CD4-positive, alpha-beta T cell treated with Interleukin-15 for 1 hour (primary cell): Measurements from ENCODE around the gene BDKRB2.

Experiments
- DNase-seq: peaks from one replicate; pipeline ENCODE4 v3.0.0-alpha.2; 2020

Gene BDKRB2

DNA sequence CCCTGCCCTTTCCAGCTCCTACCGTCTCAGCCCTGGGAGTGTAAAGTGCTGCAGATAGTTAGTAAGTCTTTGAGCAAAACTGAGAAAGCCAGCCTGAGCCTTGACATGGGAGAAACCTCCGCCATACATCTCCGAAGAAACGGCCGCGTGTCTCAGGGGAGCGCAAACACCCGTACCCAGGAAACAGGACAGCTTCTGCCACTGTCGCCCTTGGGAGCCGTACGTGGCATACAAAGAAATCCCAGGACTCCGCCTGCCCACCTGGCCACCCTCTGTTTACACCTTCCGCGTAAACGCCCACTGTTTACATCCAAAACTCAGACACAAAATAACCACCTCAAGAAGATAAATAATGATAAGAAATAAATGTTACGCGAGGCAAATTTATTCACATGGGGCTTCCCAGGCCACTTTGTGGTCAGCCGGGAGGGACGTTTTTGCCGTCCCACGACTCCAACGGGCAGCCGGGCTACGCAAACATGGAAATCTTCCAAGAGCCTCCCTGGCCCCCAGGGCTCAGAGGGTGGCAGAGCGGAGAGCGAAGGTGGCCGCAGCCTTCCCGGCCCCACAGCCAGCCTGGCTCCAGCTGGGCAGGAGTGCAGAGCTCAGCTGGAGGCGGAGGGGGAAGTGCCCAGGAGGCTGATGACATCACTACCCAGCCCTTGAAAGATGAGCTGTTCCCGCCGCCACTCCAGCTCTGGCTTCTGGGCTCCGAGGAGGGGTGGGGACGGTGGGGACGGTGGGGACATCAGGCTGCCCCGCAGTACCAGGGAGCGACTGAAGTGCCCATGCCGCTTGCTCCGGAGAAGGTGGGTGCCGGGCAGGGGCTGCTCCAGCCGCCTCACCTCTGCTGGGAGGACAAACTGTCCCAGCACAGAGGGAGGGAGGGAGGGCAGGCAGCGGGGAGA lies at the start of gene BDKRB2:
BDKRB2 (plus strand) TSS at position 689 of the 908 bp plus-strand sequence. CDS start 32,269 bp downstream, outside the sequence.
- no peak for DNase-seq

DNA sequence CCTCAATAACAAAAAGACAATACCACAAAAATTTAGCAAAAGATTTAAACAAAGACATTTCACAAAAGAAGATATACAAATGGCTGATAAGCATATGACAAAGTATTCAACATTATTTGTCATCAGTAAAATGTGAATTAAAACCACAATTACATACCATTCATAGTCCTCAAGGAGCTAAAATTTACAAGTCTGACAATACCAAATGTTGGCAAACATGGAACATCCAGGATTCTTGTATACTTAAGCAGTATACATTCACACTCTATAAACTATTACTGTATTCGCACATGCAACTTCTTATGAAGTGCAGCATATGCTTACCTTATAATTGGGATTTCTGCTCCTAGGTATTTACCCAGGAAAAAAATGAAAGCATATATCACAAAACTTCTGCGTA lies 49.7 kb upstream of the BDKRB2 start:
- no peak for DNase-seq

DNA sequence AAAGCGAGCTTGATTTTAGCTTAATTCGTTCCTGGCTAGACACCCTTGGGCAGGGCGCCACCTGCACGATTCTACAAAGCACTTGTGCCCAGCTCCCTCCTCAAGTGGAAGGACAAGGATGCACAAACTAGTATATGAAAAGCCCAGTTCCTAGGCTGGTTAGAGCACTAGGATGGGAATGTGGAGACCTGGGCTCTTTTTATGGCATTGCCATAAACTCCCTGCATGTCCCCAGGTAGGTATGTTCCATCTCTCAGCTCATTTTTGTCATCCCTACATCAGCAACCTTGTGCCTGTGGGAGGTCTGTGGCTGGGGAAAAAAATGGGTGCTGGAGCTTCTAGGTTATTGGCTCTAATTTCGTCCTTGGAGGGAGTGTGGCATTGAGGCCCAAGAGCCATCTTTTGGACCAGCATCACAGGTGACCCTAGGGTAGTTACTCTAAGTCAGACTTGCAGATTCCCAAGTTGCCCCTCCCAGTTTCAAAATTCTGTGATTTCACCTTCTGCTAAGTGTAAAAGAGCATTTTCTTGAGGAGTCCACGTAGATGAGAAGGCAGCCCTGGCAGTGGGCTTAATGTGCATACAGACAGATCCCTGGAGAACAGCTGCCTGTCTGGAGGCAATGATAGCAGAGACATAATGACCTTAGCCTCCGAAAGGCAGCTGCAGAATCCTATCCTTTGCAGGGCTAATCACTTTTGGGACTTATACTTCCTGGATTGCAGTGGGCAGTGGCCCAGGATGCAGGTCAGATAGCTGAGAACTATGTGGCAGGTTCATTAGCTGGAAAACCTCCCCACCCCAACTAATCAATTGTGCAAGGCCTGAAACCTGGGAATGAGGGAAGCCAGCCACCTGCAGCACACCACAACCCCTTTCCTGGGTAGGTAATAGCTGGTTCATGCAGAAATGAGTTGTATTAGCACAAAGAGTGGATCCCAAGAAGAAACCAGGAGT lies 47.6 kb upstream of the BDKRB2 start:
- DNase-seq: no peak

DNA sequence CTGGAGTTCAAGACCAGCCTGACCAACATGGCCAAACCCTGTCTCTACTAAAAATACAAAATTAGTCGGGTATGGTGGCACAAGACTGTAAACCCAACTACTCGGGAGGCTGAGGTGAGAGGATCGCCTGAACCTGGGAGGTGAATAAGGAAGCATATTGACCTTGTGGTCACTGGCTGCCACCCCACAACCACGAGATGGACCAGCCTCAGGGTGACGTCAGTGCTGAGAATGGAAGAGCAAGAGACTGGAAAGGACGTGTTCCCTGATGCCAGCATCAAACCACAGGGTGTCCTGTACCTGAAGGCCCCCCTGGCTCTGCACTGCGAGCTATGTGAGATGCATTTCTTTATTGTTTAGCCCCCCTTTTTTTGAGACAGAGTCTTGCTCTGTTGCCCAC lies 45.9 kb upstream of the BDKRB2 start:
- no peak for DNase-seq

DNA sequence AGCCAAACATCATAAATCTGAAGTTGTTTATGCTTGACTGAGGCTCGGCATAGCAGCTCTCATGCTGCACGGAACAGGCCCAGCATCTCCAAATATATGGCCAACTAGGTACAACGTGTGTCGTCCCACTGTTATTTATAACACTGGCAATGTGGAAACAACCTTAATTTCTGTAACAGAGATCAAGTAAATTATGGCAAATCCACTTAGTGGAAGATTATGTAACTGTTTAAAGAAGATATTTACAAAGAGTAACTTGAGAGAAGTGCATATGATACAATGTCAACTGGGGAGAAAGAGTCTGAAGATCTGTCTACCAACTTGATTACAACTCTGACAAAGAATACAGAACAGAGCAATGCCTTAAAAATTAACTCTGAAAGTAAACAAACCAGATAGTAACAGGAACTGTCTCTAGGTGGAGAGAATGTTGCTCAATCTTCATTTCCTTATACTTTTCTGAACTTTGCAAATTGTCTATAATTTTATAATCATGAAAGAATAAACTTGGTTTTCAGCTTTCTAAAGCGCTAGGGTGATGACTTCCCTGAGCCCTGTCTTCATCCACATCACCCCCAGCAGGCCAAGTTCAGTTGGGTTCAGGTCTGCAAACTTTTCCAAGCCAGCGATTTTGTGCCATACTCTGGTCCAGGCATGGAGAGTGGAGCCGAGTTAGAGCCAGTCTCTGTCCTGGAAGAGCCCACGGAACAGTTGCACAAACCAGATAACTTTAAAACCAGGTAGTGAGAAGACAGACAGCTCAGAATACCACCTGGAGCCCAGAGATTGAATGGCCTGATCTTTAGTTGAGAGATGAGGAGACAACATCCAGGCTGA lies 44.3 kb upstream of the BDKRB2 start:
- DNase-seq: no peak

DNA sequence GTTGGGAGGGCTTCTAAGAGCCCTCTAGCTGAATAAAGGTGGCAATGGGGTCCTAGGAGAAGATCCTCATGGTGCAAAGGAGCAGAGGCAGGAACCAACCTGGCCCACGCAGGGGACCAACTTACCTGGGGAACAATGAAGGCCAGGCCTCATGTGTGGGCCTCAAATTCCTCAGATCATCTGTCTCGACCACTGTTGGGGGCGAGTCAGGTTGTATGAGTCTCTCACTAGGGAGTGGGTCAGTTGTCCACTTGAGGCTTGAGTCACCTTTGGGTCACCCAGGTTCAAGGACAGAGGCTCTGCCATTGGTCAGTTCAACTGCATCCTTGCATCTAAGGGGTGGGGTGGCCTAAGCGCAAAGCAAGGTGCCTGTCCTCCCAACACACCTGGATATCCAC lies 43.7 kb upstream of the BDKRB2 start:
- DNase-seq: no peak

DNA sequence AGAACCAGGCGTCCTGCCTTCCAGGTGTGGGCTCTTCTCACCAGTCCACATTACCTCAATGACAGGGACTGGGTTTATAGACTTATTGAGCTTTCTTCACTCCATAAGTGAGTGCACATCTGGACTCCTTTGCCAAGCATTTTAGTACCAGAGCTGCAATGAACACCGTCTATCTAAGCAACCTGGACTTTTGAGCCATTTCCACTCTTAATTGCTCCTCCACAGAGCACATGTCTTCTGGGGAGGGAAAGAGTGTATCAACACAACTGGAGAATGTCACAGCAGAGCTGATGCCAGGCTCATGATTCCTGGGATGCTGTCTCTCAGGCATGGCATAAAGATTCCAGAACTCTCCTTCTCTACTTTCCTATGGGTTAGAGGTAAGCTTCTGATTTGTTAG lies 43.0 kb upstream of the BDKRB2 start:
- DNase-seq: no peak

DNA sequence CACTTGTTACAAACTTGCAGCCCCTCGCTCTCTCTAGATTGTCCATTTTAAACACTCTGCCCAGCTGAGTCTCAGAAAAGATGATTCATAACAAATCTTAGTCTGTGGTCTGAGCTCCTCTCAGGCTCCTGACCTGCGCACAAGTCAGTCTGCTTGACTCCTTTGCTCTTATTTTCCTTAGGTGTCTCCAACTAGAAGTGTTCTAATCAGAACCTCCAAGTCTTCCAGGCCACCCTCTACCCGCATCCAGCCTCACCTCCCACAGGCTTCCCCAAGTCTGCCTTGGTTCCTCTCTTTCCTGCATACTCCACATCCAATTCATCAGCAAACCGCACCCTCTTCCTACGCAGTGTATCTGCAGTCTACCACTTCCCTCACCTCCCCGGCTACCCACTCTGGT lies 42.4 kb upstream of the BDKRB2 start:
- no peak for DNase-seq

DNA sequence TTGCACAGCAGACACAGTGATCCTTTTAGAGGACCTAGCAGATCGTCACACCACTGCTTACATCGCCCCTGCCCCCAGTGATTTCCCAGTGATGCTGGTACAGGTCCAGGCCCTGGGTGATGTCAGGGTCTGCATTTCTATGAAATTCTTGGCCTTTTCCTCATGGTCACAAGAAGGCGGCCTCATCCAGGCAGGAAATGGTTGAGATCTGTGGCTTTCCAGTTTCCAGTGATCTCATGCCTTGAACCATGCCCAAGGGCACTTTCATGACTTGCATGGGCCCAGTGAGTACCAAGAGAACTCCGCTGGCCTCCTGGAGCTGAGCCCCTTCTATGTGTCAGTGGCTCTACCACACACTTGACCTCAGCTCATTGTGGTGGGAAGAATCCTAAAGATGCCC lies 41.9 kb upstream of the BDKRB2 start:
- DNase-seq: no peak

DNA sequence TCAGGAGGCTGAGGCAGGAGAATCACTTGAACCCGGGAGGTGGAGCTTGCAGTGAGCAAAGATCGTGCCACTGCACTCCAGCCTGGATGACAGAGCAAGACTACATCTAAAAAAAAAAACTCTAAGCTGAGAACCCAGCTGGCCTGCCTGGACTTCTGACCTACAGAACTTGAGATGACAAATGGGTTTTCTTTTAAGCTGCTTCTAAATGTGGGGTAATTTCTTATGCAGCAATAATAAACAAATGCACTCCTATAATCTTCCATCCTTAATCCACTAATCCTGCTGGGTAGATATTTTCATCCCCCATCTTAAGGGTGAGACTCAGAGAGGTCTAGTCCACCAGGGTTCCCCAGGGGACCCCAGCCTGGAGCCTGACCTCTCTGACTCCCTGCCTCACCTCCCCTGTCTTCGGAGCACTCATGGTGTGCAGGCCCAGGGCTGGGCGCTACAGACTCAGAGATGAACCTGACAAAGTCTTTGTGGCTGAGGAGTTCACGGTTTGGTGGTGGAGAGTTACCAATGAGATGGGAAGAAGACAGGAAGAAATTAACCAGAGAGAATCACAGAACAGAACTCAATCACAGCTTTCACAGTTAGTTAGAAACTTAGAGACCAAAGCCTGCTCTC lies 39.7 kb upstream of the BDKRB2 start:
- DNase-seq: no peak

DNA sequence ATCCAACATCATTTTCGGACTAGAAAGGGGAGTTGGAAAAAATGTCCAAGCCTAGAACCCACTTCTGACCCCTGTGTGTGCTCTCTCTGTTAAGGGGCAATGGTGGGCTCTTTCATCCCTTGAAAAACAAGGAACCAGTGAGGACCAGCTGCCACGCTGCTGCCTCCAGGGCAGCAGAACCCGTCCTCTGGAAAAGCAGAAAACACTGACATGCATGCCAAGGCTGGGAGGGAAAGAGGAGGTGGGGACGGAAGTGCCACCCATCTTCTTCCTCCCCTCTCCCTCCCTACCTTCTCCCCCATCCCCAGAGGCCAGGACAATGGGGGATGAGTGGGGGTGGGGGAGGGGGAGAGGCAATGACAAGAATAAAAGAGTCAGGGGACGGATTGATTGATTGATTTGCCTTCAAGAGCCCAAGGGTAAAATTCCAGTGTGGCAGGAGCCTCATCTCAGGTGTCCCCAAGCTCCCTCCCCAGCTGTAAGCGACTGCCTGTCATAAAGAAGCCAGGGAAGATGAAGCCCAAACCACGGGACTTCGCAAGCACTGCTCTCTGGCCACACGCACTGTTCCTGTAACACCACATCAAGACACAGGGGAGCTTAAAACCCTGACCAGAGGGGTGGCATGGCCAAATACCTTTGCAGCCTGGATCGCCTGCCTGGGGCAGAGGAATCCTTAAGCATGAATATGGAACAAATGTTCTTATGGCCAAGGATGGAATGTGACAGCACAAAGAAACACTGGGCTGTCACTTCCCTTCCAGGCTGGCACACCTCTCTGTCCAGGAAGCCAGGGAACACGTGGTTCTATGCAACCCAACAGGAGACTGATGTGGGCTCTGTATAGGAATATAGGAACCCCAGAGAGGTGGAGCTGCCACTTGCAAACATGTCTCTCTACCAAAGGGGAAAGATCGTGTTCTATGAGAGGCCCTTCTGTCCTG lies 38.9 kb upstream of the BDKRB2 start:
- DNase-seq: no peak

DNA sequence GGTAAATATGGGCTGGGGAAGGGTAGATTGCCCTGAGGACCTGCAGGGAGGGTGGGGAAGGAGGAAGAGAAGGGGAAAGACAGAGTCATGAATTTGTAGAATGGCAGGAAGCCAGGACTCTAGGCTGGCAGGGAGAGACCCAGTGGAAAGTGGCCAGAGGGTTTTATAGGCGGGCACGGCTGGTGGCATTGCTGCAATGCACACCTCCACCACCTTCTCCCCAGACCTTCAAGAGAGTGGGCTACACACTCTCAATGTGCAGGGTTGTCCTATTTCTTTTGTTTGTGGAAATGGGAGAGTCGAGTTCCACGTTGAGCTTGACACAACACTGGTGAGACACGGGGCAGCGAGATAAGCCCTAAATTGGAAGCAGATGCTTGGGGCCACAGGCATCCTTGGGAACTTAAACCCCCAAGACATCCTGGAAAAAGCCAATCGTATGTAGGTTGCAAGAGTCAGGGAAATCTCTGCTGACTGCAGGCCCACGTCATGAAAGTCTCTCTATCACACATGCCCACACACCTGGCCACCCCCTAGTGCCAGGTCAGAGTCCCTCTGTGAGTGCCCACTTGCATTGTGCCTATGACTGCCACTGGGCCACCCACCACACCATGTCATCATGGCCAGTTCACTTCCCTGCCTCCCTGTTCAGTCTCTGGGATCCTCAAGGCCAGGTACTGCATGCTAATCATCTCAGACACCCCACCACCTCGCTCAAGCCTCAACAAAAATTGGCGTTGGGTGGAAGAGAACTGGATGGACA lies 38.0 kb upstream of the BDKRB2 start:
- DNase-seq: no peak

DNA sequence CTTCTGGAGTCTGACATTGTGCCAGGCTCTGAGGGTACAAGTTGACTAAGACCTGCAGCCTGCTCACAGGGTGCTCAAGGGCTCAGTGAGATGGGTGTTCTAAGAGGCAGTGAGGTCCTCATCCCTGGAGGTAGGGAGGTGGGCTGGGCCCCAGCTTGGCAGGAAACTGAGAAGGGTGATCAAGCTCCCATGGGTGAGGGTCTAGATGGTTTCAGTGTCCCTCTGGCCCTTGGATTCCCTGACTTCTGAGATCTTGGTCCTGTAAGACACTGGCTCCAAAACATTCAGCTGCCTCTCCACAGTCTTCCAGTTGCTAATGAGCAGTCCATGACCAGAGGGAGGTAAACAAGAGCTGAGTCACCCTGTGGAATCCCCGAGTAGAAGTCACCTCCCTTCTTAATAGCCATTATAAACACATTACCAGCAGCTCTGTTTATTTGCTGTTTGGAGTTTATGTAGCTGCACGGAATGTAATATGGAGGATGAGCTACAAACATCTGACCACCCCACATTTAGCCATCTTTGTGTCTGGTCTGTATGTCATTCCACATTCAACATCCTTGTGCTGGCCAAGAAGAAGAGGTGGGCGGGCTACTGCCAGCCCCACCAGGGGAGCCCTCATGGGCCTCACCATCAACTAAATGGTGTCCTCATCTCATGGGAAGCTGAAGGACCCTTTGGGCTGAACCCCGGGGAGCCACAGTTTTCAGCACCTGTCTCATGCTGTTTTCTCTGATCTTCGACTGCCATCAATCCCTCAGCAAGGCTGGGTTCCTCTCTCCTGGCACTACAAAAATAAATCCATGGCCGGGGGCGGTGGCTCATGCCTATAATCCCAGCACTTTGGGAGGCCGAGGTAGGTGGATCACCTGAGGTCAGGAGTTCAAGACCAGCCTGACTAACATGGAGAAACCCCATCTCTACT lies 37.2 kb upstream of the BDKRB2 start:
- no peak for DNase-seq

DNA sequence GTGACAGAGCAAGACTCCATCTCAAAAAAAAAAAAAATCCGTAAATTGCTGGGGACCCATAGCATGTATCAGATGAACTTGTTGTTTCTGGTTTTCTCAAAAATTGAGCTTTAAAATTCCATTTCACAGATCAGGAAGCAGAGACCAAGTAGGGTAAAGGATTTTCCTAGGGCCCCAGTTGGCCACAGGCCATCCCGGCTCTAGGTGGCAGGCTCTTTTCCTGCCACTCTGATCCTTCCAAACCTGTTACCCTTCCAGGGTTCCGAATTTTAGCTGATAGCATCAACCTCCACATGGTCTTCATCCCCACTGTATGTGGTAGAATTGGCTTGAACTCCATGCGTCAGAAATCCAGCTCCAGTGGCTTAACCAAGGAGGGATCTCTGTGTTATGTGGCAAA lies 36.1 kb upstream of the BDKRB2 start:
- no peak for DNase-seq

DNA sequence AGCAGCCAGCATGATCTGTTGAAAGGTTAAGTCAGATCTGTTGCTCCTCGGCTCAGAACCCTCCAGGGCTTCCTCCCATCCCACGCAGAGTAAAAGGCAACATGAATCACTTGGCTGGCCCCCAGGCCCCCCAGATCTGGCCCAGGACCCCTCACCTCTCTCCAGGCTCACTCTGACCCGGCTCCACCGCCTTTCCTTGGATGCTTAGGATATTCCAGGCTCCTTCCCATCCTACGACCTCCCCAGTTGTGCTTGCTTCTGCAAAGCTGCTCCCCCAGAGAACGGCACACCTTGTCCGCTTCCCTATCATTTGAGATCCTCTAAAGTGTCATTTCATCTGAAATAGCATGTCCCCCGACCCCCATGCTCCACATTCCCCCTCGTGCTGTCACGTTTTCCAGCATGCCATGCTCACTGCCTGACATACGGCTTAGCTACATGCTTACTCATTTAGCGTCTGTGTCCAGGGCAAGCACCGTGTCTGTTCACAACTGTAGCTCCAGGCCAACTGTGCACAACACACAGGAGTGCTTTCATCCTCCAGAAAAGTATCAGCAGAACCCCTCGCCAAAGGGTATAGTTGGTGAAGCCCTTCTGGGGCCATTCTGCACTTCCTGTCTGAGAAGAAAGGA lies 33.6 kb upstream of the BDKRB2 start:
- no peak for DNase-seq

DNA sequence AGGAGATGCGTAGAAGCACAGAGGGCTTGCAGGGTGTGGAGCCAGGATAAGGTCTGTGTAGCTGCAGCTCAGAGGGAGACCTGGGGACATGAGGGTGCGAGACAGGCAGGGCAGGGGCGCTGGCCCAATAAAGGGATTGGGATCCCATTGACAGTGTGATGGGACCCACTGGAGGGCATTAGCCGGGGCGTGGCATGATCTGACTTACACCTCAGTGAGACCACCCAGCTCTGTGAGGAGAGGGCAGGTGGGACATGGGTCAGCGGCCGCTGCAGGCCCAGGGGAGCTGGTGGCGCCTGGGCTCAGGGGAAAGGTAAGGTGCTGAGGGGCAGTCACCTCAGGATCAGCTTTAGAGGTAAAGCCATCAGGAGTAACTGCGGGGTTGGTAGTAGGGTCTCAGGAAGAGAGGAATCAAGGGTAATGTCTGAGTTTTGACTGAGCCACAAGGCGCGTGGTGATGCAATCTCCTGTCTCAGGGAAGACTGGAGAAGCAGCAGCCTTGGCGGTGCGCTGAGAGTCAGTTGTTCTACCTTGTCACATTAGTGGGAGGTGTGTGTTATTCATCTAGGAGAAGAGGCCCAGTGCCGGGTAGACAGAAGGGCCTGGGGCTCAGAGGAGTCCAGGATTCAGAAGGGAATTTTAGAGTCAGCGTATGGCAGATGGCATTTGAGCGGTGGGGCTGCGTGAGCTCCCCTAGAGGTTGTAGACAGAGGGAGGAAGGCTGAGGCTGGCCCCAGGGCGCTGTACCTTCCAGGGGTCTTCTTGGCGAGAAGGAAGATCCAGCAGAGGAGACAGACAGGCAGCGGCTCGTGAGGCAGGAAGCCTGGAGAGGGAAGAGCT lies 30.8 kb upstream of the BDKRB2 start:
- DNase-seq: no peak

DNA sequence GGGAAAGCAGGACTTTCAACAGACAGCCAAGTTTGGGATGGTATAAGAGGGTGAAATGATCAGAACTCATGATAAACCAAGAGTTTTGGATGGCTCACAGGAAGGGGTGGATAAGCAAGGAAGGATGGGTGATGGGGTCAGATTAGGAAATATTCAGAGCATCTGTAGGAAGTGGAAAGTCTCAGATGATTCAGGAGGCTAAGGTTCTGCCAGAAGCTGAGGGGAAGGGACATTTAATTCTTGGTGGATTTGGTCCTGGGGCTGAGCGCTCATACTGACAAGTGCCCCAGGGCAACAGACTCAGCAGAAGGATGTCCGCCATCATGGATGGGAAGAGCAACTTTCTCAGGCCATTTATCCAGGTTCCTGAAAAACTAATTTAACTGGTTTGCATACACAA lies 28.4 kb upstream of the BDKRB2 start:
- no peak for DNase-seq

DNA sequence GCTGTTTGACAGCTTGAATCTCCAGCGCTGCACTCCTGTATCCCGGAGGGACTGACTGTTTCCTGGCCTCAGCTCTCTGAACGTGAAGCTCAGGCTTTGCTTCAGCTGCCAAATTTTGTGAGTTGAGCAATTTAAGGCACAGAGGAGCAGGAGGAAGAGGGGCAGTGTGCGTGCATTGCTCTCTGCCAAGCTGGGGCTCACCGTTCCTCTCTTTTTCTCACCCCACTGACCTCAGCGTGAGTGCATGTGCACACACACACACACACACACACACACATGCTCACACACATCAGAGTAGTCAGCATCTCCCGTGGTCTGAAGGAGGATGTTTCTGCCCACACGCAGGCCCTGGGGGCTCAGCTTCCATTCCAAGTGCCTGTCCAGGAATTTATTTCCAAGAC lies 27.8 kb upstream of the BDKRB2 start:
- no peak for DNase-seq
